Activated B cell treated with CpG ODN at 0.5 μM for 24 hours (primary cell): ENCODE measurements around the gene TGFBI. TPM values are rescaled to one million over a fixed set of nuclear protein-coding genes. Genes with fewer than 3 reads are reported as not detected.
A peak's percentile ranks its signal among the peaks of the same experiment; 100 is the strongest.

Source experiments
- ATAC-seq: fragments of 200-7000 bp; cut with Tn5 transposase; one replicate; pipeline ENCODE4 v1.10.0; 2021; ENCODE audit warnings: low read depth, mild to moderate bottlenecking, moderate library complexity
- CTCF ChIA-PET: fragments of 350-600 bp; sonication (Branson Sonifier 250); formaldehyde crosslinking; loops from one replicate; lab custom pipeline; 2021; ENCODE audit warnings: antibody characterized with exemption; lab: Charles Lee
- POLR2A ChIA-PET: fragments of 350-600 bp; sonication (Branson Sonifier 250); formaldehyde crosslinking; loops from one replicate; lab custom pipeline; 2021; ENCODE audit warnings: antibody characterized with exemption; lab: Charles Lee
- DNase-seq: peaks from one replicate; pipeline ENCODE4 v3.0.0; 2022
- H3K27ac Mint-ChIP-seq: one replicate; pipeline ENCODE4 v1.8.0; 2020; ENCODE audit warnings: mixed read lengths
- H3K27me3 Mint-ChIP-seq: one replicate; pipeline ENCODE4 v1.8.0; 2021; ENCODE audit warnings: mixed read lengths
- H3K36me3 Mint-ChIP-seq: one replicate; pipeline ENCODE4 v1.8.0; 2021; ENCODE audit warnings: low read depth, mixed read lengths
- H3K4me1 Mint-ChIP-seq: one replicate; pipeline ENCODE4 v1.8.0; 2021; ENCODE audit warnings: mixed read lengths
- H3K4me3 Mint-ChIP-seq: one replicate; pipeline ENCODE4 v1.8.0; 2020; ENCODE audit warnings: mild to moderate bottlenecking, mixed read lengths
- H3K9me3 Mint-ChIP-seq: one replicate; pipeline ENCODE4 v1.8.0; 2020; ENCODE audit warnings: mixed read lengths
- intact Hi-C: fragments of 100-400 bp; cut with micrococcal nuclease; formaldehyde crosslinking; loops from one replicate; pipeline ENCODE4 v1.15.1; 2024
- total RNA-seq: library from RNA; stranded (reverse); gene quantifications from 2 replicates; pipeline ENCODE4 v1.2.3, GENCODE V29; 2022
- TF ChIP-seq, protein P1 (sequence below): fragments of 200-600 bp; IDR thresholded peaks from one replicate; pipeline ENCODE4 v1.8.0; 2022; ENCODE audit warnings: antibody characterized with exemption, mild to moderate bottlenecking

TGFBI gene
- total RNA-seq, 1 donor from 2014 or later, result 1.3 TPM

DNA sequence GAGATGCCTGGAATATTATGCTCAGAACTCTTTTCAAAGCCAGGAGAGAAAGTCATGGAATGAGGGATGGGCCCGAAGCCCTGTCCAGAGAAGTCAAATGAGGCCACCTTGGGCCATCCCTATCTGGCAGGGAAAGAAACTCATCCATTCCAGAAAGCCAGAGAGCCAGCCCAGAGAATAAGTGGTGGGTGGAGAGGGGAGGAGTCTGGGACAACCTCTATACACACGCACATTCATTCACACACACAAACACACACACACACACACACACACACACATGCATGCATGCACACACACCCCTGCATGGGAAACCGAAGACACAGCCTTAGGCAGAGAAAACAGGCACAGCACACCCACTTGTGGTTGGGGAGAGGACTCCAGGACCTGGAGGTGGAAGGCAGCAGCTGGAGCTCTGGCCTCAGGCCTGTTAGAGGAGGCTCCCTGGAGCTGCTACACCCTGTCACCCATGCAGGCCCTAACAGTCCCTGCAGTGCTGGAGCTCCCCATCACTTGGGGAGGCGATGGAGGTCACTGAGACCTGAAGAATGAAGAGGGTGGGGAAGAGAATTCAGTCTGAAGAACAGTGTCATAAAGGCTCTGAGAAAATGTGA, 38.0 kb downstream of the TGFBI start:
- DNase-seq (no peak), ATAC-seq (no peak)
- ChIA-PET CTCF (no interaction called here), POLR2A (no interaction called here)
- Mint-ChIP-seq H3K27ac (no peak overlapping the region), H3K36me3 (no peaks in the 10 kb centered on the region), H3K27me3 (peaks cover 2% of the 10 kb centered on the region), H3K4me1 (no peaks in the 10 kb centered on the region), H3K9me3 (no peaks in the 10 kb centered on the region), H3K4me3 (no peak overlapping the region)
- intact Hi-C loops, result no loop called here
- TF ChIP-seq, protein P1, sequence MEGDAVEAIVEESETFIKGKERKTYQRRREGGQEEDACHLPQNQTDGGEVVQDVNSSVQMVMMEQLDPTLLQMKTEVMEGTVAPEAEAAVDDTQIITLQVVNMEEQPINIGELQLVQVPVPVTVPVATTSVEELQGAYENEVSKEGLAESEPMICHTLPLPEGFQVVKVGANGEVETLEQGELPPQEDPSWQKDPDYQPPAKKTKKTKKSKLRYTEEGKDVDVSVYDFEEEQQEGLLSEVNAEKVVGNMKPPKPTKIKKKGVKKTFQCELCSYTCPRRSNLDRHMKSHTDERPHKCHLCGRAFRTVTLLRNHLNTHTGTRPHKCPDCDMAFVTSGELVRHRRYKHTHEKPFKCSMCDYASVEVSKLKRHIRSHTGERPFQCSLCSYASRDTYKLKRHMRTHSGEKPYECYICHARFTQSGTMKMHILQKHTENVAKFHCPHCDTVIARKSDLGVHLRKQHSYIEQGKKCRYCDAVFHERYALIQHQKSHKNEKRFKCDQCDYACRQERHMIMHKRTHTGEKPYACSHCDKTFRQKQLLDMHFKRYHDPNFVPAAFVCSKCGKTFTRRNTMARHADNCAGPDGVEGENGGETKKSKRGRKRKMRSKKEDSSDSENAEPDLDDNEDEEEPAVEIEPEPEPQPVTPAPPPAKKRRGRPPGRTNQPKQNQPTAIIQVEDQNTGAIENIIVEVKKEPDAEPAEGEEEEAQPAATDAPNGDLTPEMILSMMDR, result no peak

- Mint-ChIP-seq H3K4me1 (no peaks in the 10 kb centered on the region), H3K27me3 (peaks cover 2% of the 10 kb centered on the region), H3K4me3 (no peak overlapping the region), H3K27ac (no peak overlapping the region), H3K36me3 (no peaks in the 10 kb centered on the region), H3K9me3 (no peaks in the 10 kb centered on the region)
- intact Hi-C loops, result no loop called here
- ChIA-PET CTCF (no interaction called here), POLR2A (no interaction called here)
- TF ChIP-seq, protein P1, result no peak
- ATAC-seq (no peak), DNase-seq (no peak)
Observed at GRCh38 chr5:136067422-136067821, 38.6 kb downstream of the TGFBI start.

- H3K27ac Mint-ChIP-seq, result no peak overlapping the region
- peaks cover 4% of the 10 kb centered on the region for H3K4me1 Mint-ChIP-seq
- peaks cover 2% of the 10 kb centered on the region for H3K27me3 Mint-ChIP-seq
- ChIA-PET POLR2A (no interaction called here), CTCF (no interaction called here)
- DNase-seq (no peak), ATAC-seq (no peak)
- H3K4me3 Mint-ChIP-seq, result no peak overlapping the region
- intact Hi-C loops, result no loop called here
- H3K36me3 Mint-ChIP-seq, result no peaks in the 10 kb centered on the region
- TF ChIP-seq, protein P1, result no peak
- H3K9me3 Mint-ChIP-seq, result no peaks in the 10 kb centered on the region
Observed at GRCh38 chr5:136070486-136071285, 41.9 kb downstream of the TGFBI start.

- no peak overlapping the region for H3K4me3 Mint-ChIP-seq
- no peak for DNase-seq
- peaks cover 15% of the 10 kb centered on the region for H3K27me3 Mint-ChIP-seq
- no peak overlapping the region for H3K27ac Mint-ChIP-seq
- H3K36me3 Mint-ChIP-seq, result no peaks in the 10 kb centered on the region
- no peaks in the 10 kb centered on the region for H3K9me3 Mint-ChIP-seq
- H3K4me1 Mint-ChIP-seq, result peaks cover 4% of the 10 kb centered on the region
- TF ChIP-seq, protein P1, result no peak
- CTCF ChIA-PET, result no interaction called here
- ATAC-seq, result peak; percentile 57
- POLR2A ChIA-PET, result interaction anchor here (0.7 kb wide), 1 partner anchor 9 kb away, joined by 3 read pairs; no protein-coding TSS in a partner anchor
- intact Hi-C loops, result no loop called here
Observed at GRCh38 chr5:136073714-136074529, 45.1 kb downstream of the TGFBI start.

DNA sequence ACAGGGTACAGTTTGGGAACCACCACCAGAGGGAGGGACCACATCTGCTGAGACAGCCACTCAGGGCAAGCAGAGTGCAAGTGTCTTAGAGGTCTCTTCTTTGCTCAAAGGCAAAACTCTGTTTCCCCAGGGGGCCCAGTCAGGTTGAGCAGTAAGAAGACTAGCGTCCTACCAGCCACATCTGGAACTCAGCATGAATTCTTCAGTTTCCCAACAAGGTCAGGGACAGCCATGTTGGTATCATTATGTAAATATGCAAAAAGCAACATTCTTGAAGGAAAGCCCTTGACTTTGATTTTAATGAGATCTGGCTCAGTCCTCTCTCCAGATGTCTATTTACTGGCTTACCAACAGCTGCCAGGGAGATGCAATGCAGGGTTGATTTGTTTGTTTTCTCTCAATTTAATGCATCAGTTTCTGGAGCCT, 46.7 kb downstream of the TGFBI start:
- H3K36me3 Mint-ChIP-seq, result no peaks in the 10 kb centered on the region
- intact Hi-C loops, result no loop called here
- ChIA-PET POLR2A (no interaction called here), CTCF (no interaction called here)
- ATAC-seq, result no peak
- H3K27me3 Mint-ChIP-seq, result peaks cover 25% of the 10 kb centered on the region
- no peak overlapping the region for H3K27ac Mint-ChIP-seq
- no peak overlapping the region for H3K4me3 Mint-ChIP-seq
- TF ChIP-seq, protein P1, result no peak
- peaks cover 15% of the 10 kb centered on the region for H3K4me1 Mint-ChIP-seq
- H3K9me3 Mint-ChIP-seq, result no peaks in the 10 kb centered on the region
- no peak for DNase-seq
